ENCODE results near the gene SIGLEC11. TPM values are rescaled to one million over a fixed set of nuclear protein-coding genes. Genes with fewer than 3 reads are reported as not detected.

Gene SIGLEC11
- total and polyA plus RNA-seq, 2 of the 13 experiments (the other 11 are each of a cell fraction or from before 2014, with no cell fraction given): not detected

DNA sequence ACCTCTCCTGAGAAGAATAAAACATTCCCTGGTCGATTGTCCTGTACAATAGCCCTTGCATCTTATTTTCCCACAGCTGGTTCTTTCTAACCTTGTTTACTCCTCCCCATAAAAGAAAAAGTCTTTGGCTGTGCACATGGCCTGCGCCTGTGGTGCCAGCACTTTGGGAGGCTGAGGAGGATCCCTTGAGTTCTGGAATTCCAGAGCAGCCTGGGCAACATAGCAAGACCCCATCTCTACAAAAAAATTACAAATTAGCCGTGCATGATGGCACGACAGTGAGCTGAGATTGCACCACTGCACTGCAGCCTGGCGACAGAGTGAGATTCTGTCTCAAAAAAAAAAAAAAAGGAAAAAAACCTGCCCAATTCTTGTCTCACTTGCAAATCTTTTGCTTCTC, 24.4 kb downstream of the SIGLEC11 start:
- H3K9me3 ChIP-seq (ENCODE audit: low read length): no peaks in the 10 kb centered on the region
- CTCF ChIA-PET (ENCODE audit: low intra/inter-chr PET ratio, low total read pairs): interaction anchor here (3.2 kb wide), 1 partner anchor 47 kb away, joined by 91 read pairs; no protein-coding TSS in a partner anchor
- no peaks in the 10 kb centered on the region for H3K27me3 ChIP-seq (ENCODE audit: control insufficient read depth in 1 of 2, insufficient read depth in 2 of 2, low read length in 2 of 2)
- BruUV-seq (replicated peaks): no TSS peak
- no peak overlapping the region for H2AFZ ChIP-seq (ENCODE audit: low read length)
- no peak overlapping the region for H3K9ac ChIP-seq (ENCODE audit: insufficient read depth, low read depth, low read length)
- POLR2A ChIA-PET: no interaction called here
- no peak for DNase-seq (ENCODE audit: low spot score)
- no peaks in the 10 kb centered on the region for H3K79me2 ChIP-seq (ENCODE audit: insufficient read depth, low read length)
- FAIRE-seq: no peak
- WGBS (ENCODE audit: low lambda C conversion rate): 9% methylated on average over 5 of the region's 5 CpGs
- H3K27ac ChIP-seq (ENCODE audit: extremely low read length, insufficient read depth, low read length): no peak overlapping the region
- H3K4me3 ChIP-seq (replicated peaks in 1 of 3; ENCODE audit: insufficient read depth in 1 of 3, low read depth in 2 of 3, low read length in 3 of 3): no peak overlapping the region
- peaks cover 33% of the 10 kb centered on the region for H3K4me1 ChIP-seq (ENCODE audit: insufficient read depth, low read length)
- ATAC-seq: no peak
- in situ Hi-C loops (cut with HindIII; ENCODE audit: extremely low pct_ligation_motif_present, low pct_unique_long_range_greater_than_20kb): loop anchor here (5.0 kb wide), 1 partner anchor 41 kb away; no protein-coding TSS in a partner anchor
- TF ChIP-seq FOSL2 (CRISPR knock-in tag; IDR thresholded peaks at IDR 0.05): no peak
- TF ChIP-seq, protein P1, sequence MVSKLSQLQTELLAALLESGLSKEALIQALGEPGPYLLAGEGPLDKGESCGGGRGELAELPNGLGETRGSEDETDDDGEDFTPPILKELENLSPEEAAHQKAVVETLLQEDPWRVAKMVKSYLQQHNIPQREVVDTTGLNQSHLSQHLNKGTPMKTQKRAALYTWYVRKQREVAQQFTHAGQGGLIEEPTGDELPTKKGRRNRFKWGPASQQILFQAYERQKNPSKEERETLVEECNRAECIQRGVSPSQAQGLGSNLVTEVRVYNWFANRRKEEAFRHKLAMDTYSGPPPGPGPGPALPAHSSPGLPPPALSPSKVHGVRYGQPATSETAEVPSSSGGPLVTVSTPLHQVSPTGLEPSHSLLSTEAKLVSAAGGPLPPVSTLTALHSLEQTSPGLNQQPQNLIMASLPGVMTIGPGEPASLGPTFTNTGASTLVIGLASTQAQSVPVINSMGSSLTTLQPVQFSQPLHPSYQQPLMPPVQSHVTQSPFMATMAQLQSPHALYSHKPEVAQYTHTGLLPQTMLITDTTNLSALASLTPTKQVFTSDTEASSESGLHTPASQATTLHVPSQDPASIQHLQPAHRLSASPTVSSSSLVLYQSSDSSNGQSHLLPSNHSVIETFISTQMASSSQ (IDR thresholded peaks at IDR 0.05; ENCODE audit: low read depth): no peak
- TF ChIP-seq, protein P1 (CRISPR knock-in tag; IDR thresholded peaks at IDR 0.05; ENCODE audit: borderline replicate concordance): no peak
- H3K36me3 ChIP-seq (replicated peaks in 1 of 2; ENCODE audit: control insufficient read depth in 1 of 2, insufficient read depth in 2 of 2, low read length in 2 of 2): peaks cover 0 to 3% of the 10 kb centered on the region in 2 experiments; a peak in 1 of 5 replicates
- no peak overlapping the region for H3K4me2 ChIP-seq (ENCODE audit: low read depth, low read length)
- intact Hi-C loops (cut with micrococcal nuclease; ENCODE audit: unreplicated experiment): no loop called here
- H4K20me1 ChIP-seq (ENCODE audit: insufficient read depth, low read length): no peaks in the 10 kb centered on the region

DNA sequence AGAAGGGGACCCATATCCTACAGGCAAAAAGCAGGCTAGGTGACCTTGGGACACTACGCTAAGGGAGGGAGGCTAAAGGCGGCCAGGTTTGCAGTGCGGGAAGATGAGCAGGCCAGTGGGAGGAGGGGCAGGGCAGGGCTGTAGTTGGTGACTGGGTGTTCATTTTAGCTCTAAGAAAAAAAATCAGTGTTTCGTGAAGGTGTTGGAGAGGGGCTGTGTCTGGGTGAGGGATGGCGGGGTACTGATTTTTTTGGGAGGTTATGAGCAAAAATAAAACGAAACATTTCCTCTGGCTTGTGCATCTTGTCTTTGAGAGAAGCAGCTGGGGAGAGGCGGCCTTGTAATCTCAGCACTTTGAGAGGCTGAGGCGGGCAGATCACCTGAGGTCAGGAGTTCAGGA, 27.3 kb downstream of the SIGLEC11 start:
- ChIA-PET CTCF (ENCODE audit: low intra/inter-chr PET ratio, low total read pairs) (no interaction called here), POLR2A (no interaction called here)
- WGBS (ENCODE audit: low lambda C conversion rate): 92% methylated on average over 8 of the region's 8 CpGs
- BruUV-seq (replicated peaks): no TSS peak
- Histone ChIP-seq H3K9me3 (ENCODE audit: low read length) (no peaks in the 10 kb centered on the region), H3K4me1 (ENCODE audit: insufficient read depth, low read length) (peaks cover 19% of the 10 kb centered on the region; the same call in 1 of the 2 replicates), H2AFZ (ENCODE audit: low read length) (no peak overlapping the region), H3K27me3 (ENCODE audit: control insufficient read depth in 1 of 2, insufficient read depth in 2 of 2, low read length in 2 of 2) (no peaks in the 10 kb centered on the region; a peak in 1 of 5 replicates), H4K20me1 (ENCODE audit: insufficient read depth, low read length) (no peaks in the 10 kb centered on the region), H3K27ac (ENCODE audit: extremely low read length, insufficient read depth, low read length) (no peak overlapping the region), H3K4me2 (ENCODE audit: low read depth, low read length) (no peak overlapping the region), H3K36me3 (replicated peaks in 1 of 2; ENCODE audit: control insufficient read depth in 1 of 2, insufficient read depth in 2 of 2, low read length in 2 of 2) (peaks cover 1 to 3% of the 10 kb centered on the region in 2 experiments; a peak in 2 of 5 replicates), H3K9ac (ENCODE audit: insufficient read depth, low read depth, low read length) (no peak overlapping the region), H3K4me3 (replicated peaks in 1 of 3; ENCODE audit: insufficient read depth in 1 of 3, low read depth in 2 of 3, low read length in 3 of 3) (no peak overlapping the region), H3K79me2 (ENCODE audit: insufficient read depth, low read length) (peaks cover 5% of the 10 kb centered on the region)
- DNase-seq (ENCODE audit: low spot score) (no peak), ATAC-seq (no peak), FAIRE-seq (no peak)
- intact Hi-C loops (cut with micrococcal nuclease; ENCODE audit: unreplicated experiment): no loop called here
- in situ Hi-C loops (cut with HindIII; ENCODE audit: extremely low pct_ligation_motif_present, low pct_unique_long_range_greater_than_20kb): no loop called here
- no peak for TF ChIP-seq ZNF768 (CRISPR knock-in tag; IDR thresholded peaks at IDR 0.05)
